Neutrophil (primary cell): Measurements from ENCODE around the gene SEL1L2.

ENCODE experiments used
- H3K27ac ChIP-seq: fragments of 200-600 bp; sonication (generic); 2 replicates; pipeline ENCODE4 v1.5.1; 2016; ENCODE audit warnings: mild to moderate bottlenecking, moderate library complexity
- H3K27me3 ChIP-seq: fragments of 200-600 bp; sonication (generic); 2 replicates; pipeline ENCODE4 v1.6.0; 2016; ENCODE audit warnings: mild to moderate bottlenecking
- H3K36me3 ChIP-seq: fragments of 200-600 bp; sonication (generic); 2 replicates; pipeline ENCODE4 v1.5.1; 2017
- H3K4me1 ChIP-seq, 2 experiments: fragments of 200-600 bp in 1 of 2; sonication (generic) in 1 of 2; 1 replicate in 1 of 2; 2 replicates in 1 of 2; pipeline versions ENCODE4 v1.5.1 to v1.6.1; 2013 to 2016; ENCODE audit warnings: low read depth in 1 of 2, low read length in 1 of 2, mild to moderate bottlenecking in 1 of 2, moderate library complexity in 1 of 2; ENCODE audit not compliant: control insufficient read depth in 1 of 2, insufficient read depth in 1 of 2
- H3K4me3 ChIP-seq, 2 experiments: fragments of 200-600 bp in 1 of 2; sonication (generic) in 1 of 2; 1 replicate in 1 of 2; 2 replicates in 1 of 2; pipeline ENCODE4 v1.5.1; 2013 to 2016; ENCODE audit warnings: low read depth in 1 of 2, low read length in 1 of 2, mild to moderate bottlenecking in 1 of 2, moderate library complexity in 1 of 2
- H3K9me3 ChIP-seq: fragments of 200-600 bp; sonication (generic); 2 replicates; pipeline ENCODE4 v1.5.1; 2016
- CTCF ChIP-seq: fragments of 200-600 bp; sonication (generic); IDR thresholded peaks from 2 replicates; pipeline ENCODE4 v1.5.1; 2016; ENCODE audit warnings: antibody characterized with exemption

Gene SEL1L2

DNA sequence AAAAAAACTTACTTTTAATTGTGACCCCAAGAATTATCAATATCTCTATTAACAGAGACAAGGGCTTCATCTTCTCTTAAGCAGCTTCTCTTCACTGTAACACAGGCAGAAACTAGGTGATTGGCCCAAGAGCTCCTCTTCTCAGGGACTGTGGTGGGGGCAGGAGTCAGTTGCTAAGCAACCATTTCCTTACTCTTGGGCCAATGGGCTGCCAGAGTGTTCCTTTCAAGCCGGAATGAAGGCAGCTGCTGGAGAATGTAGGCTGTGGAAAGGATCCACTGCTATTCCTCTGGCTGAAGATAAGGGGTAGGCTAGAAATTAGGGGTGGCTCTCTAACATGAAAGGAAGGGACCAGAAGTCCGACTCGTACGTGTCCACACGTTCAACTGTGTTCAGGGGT lies at the start of gene SEL1L2:
Gene SEL1L2, minus strand, starts transcription at position 150 of the 400 bp plus-strand sequence. Its CDS starts 80 bp downstream, at position 70.
- peaks cover 6% of the 10 kb centered on the region for H3K9me3 ChIP-seq
- H3K27me3 ChIP-seq: peaks cover 38% of the 10 kb centered on the region
- H3K4me1 ChIP-seq: peaks cover 4 to 7% of the 10 kb centered on the region in 2 experiments
- H3K27ac ChIP-seq: no peak within 1 kb of the TSS
- no peak within 1 kb of the TSS for H3K4me3 ChIP-seq
- no peak for TF ChIP-seq CTCF
- H3K36me3 ChIP-seq: no peaks in the 10 kb centered on the region

DNA sequence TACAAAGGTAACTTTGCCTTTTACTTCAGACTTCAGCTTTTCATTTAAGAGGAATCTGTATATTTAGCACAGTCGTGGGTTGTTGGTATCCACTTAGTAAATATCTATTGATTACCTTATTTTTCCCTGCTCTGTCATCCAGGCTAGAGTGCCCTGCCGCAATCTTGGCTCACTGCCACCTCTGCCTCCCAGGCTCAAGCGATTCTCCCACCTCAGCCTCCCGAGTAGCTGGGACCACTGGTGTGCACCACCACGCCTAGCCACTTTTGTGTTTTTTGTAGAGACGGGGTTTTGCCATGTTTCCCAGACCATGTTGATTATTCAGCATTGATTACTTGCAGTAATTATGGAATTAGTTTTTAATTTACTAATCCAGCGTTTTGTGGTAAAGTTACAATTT lies 46.2 kb upstream of the SEL1L2 start:
- Histone ChIP-seq H3K36me3 (no peaks in the 10 kb centered on the region), H3K27ac (no peak overlapping the region), H3K4me3 (no peak overlapping the region), H3K27me3 (no peaks in the 10 kb centered on the region), H3K4me1 (no peaks in the 10 kb centered on the region), H3K9me3 (no peaks in the 10 kb centered on the region)
- TF ChIP-seq CTCF: no peak

- H3K4me1 ChIP-seq: no peaks in the 10 kb centered on the region
- H3K9me3 ChIP-seq: no peaks in the 10 kb centered on the region
- no peak overlapping the region for H3K4me3 ChIP-seq
- H3K27ac ChIP-seq: no peak overlapping the region
- no peaks in the 10 kb centered on the region for H3K36me3 ChIP-seq
- no peaks in the 10 kb centered on the region for H3K27me3 ChIP-seq
- TF ChIP-seq CTCF: no peak
Observed at GRCh38 chr20:14033310-14033709, 42.9 kb upstream of the SEL1L2 start.

DNA sequence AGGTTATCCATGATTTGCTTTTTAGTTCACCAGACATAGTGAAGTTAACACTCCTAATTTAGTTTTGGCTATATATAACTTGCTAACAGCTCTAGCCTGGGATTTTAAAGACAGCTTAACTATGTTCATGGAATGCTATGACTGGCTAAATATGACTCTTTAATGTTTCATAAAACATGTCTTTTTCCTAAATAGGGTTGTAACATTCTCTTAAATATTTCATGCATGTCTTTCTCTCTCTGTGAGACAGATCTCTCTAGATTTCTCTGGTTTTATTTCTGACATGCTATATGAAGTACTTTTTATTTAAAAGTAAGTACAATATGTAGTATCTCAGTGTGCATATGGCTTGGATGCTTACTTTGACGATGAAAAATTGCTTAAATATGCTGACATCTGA lies 40.6 kb upstream of the SEL1L2 start:
- no peaks in the 10 kb centered on the region for H3K36me3 ChIP-seq
- no peaks in the 10 kb centered on the region for H3K27me3 ChIP-seq
- no peaks in the 10 kb centered on the region for H3K4me1 ChIP-seq
- H3K4me3 ChIP-seq: no peak overlapping the region
- no peak overlapping the region for H3K27ac ChIP-seq
- no peak for TF ChIP-seq CTCF
- no peaks in the 10 kb centered on the region for H3K9me3 ChIP-seq

DNA sequence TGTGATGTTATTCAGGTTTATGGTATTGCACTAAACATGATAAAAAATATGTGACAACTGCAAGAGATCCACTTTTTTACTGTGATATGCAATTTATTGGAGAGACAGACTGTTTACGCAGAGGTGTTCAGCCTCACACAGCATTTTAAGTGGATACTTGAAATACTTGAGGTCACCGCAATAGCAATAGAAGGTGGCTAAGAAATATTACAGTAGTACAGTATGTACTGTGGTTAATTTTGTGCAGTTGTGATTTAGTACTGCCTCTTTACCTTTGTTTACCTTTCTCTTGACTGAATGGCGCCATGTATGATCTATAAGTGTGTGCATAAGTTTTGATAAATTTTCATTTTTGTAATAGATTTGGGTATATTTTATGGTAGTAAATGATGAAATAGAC lies 22.3 kb upstream of the SEL1L2 start:
- no peak overlapping the region for H3K27ac ChIP-seq
- H3K4me1 ChIP-seq: no peaks in the 10 kb centered on the region
- no peak for TF ChIP-seq CTCF
- H3K4me3 ChIP-seq: no peak overlapping the region
- no peaks in the 10 kb centered on the region for H3K36me3 ChIP-seq
- no peaks in the 10 kb centered on the region for H3K27me3 ChIP-seq
- no peaks in the 10 kb centered on the region for H3K9me3 ChIP-seq

- Histone ChIP-seq H3K27ac (no peak overlapping the region), H3K9me3 (no peaks in the 10 kb centered on the region), H3K4me3 (no peak overlapping the region), H3K27me3 (no peaks in the 10 kb centered on the region), H3K36me3 (no peaks in the 10 kb centered on the region), H3K4me1 (no peaks in the 10 kb centered on the region)
- no peak for TF ChIP-seq CTCF
Observed at GRCh38 chr20:14009208-14009607, 18.8 kb upstream of the SEL1L2 start.
